ENCODE results near the gene PHACTR2.

Gene PHACTR2

GRCh38 chr6:143676437-143677045 lies 1.2 kb upstream of the PHACTR2 start:
- Histone ChIP-seq H3K14ac (ENCODE audit: low read length) (no peak overlapping the region), H2BK120ac (ENCODE audit: low read depth, low read length) (no peak overlapping the region), H3K4me1 (ENCODE audit: control insufficient read depth in 2 of 2, insufficient read depth in 1 of 2, low read depth in 1 of 2, low read length in 2 of 2) (peaks cover 10 to 29% of the 10 kb centered on the region in 2 donors), H2BK12ac (ENCODE audit: low read length) (no peak overlapping the region), H3K9ac (ENCODE audit: low read depth, low read length, poor library complexity) (no peak overlapping the region), H2BK15ac (ENCODE audit: low read length) (no peak overlapping the region), H3K18ac (ENCODE audit: low read length) (no peak overlapping the region), H3K79me1 (ENCODE audit: low read depth, low read length) (no peaks in the 10 kb centered on the region), H4K91ac (ENCODE audit: low read depth, low read length, poor library complexity) (no peak overlapping the region), H2AK5ac (ENCODE audit: low read depth, low read length) (no peak overlapping the region), H2AFZ (ENCODE audit: low read length) (no peak overlapping the region), H4K8ac (ENCODE audit: low read depth, low read length) (no peak overlapping the region), H3K27me3 (ENCODE audit: control insufficient read depth in 3 of 3, insufficient read depth in 3 of 3, low read depth in 1 of 3, low read length in 3 of 3) (no peaks in the 10 kb centered on the region), H3K4ac (ENCODE audit: low read length) (no peak overlapping the region), H3K4me3 (ENCODE audit: low read length in 2 of 2) (no peak overlapping the region), H3K36me3 (replicated peaks in 1 of 2; ENCODE audit: control insufficient read depth in 2 of 2, insufficient read depth in 2 of 2, low read length in 2 of 2) (no peaks in the 10 kb centered on the region), H2BK5ac (ENCODE audit: low read length) (no peak overlapping the region), H3K23ac (ENCODE audit: low read depth, low read length, poor library complexity) (no peak overlapping the region), H3K27ac (replicated peaks; ENCODE audit: low read length) (no peak overlapping the region), H3K9me3 (replicated peaks in 1 of 2; ENCODE audit: control insufficient read depth in 2 of 2, insufficient read depth in 1 of 2, low read depth in 1 of 2, low read length in 2 of 2) (peaks cover 0 to under 1% of the 10 kb centered on the region in 2 donors), H3K4me2 (ENCODE audit: insufficient read depth, low read length, poor library complexity, severe bottlenecking) (no peak overlapping the region)
- DNase-seq (ENCODE audit: low spot score), result no peak
- WGBS, 2 donors (ENCODE audit: extremely low coverage in 2 of 2, insufficient read length in 2 of 2, insufficient replicate concordance in 1 of 2), result no CpG with 5 or more reads among the region's 4 CpGs

DNA sequence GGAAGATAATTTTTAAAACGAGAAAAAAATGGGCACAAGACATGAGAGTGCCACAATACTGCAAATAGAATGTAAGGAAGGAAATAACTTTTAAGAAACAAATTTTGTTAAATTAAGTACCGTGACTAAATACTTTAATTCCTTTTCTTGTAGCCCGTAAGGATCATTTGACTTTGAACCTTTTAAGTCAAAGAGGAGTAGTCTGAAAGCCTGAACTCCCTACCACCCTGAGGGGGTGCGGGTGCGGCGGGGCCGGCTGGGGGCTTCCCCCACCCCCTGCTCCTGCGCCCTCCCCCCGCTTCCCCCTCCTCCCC lies 231 bp upstream of the PHACTR2 start:
- peak overlapping the region in 1 of 2 donors; percentile 81 for H3K4me3 ChIP-seq (ENCODE audit: low read length in 2 of 2)
- no peaks in the 10 kb centered on the region for H3K36me3 ChIP-seq (replicated peaks in 1 of 2; ENCODE audit: control insufficient read depth in 2 of 2, insufficient read depth in 2 of 2, low read length in 2 of 2)
- peak overlapping the region; percentile 25 for H3K4me2 ChIP-seq (ENCODE audit: insufficient read depth, low read length, poor library complexity, severe bottlenecking)
- no peak overlapping the region for H2BK5ac ChIP-seq (ENCODE audit: low read length)
- H3K4me1 ChIP-seq (ENCODE audit: control insufficient read depth in 2 of 2, insufficient read depth in 1 of 2, low read depth in 1 of 2, low read length in 2 of 2), result peaks cover 10 to 29% of the 10 kb centered on the region in 2 donors
- no peak overlapping the region for H2BK15ac ChIP-seq (ENCODE audit: low read length)
- H3K9me3 ChIP-seq (replicated peaks in 1 of 2; ENCODE audit: control insufficient read depth in 2 of 2, insufficient read depth in 1 of 2, low read depth in 1 of 2, low read length in 2 of 2), result peaks cover 2 to 11% of the 10 kb centered on the region in 2 donors
- WGBS, 2 donors (ENCODE audit: extremely low coverage in 2 of 2, insufficient read length in 2 of 2, insufficient replicate concordance in 1 of 2), result no CpG with 5 or more reads among the region's 9 CpGs
- H2BK12ac ChIP-seq (ENCODE audit: low read length), result no peak overlapping the region
- no peak overlapping the region for H3K23ac ChIP-seq (ENCODE audit: low read depth, low read length, poor library complexity)
- no peak overlapping the region for H3K14ac ChIP-seq (ENCODE audit: low read length)
- H3K9ac ChIP-seq (ENCODE audit: low read depth, low read length, poor library complexity), result no peak overlapping the region
- H3K79me1 ChIP-seq (ENCODE audit: low read depth, low read length), result no peaks in the 10 kb centered on the region
- no peaks in the 10 kb centered on the region for H3K27me3 ChIP-seq (ENCODE audit: control insufficient read depth in 3 of 3, insufficient read depth in 3 of 3, low read depth in 1 of 3, low read length in 3 of 3)
- no peak overlapping the region for H2AFZ ChIP-seq (ENCODE audit: low read length)
- no peak overlapping the region for H3K18ac ChIP-seq (ENCODE audit: low read length)
- H4K91ac ChIP-seq (ENCODE audit: low read depth, low read length, poor library complexity), result no peak overlapping the region
- H4K8ac ChIP-seq (ENCODE audit: low read depth, low read length), result no peak overlapping the region
- no peak overlapping the region for H2AK5ac ChIP-seq (ENCODE audit: low read depth, low read length)
- no peak for DNase-seq (ENCODE audit: low spot score)
- no peak overlapping the region for H3K27ac ChIP-seq (replicated peaks; ENCODE audit: low read length)
- H2BK120ac ChIP-seq (ENCODE audit: low read depth, low read length), result no peak overlapping the region
- no peak overlapping the region for H3K4ac ChIP-seq (ENCODE audit: low read length)

DNA sequence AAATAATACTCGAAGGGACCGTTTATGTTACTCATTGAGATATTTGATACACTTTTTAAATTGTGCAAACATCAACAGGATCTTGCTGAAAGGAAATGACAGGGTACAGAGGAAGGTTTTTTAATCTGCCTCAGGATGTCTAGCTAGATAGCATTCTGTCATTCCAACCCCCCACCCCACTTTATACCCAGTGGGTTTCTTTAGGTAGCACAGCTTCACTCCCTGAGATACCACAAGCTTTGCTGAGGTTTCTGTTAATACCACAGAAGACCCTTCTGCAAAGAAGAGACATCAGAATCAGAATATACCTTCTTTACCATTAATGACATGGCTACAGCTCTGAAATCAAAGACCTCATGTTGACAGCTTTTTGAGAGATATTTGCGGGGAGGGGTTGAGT lies 1.3 kb downstream of the PHACTR2 start:
- Histone ChIP-seq H2BK15ac (ENCODE audit: low read length) (no peak overlapping the region), H3K9ac (ENCODE audit: low read depth, low read length, poor library complexity) (no peak overlapping the region), H3K27ac (replicated peaks; ENCODE audit: low read length) (no peak overlapping the region), H3K4me3 (ENCODE audit: low read length in 2 of 2) (peak overlapping the region; percentile 35 to 81), H3K4me1 (ENCODE audit: control insufficient read depth in 2 of 2, insufficient read depth in 1 of 2, low read depth in 1 of 2, low read length in 2 of 2) (peaks cover 8 to 23% of the 10 kb centered on the region in 2 donors), H3K79me1 (ENCODE audit: low read depth, low read length) (no peaks in the 10 kb centered on the region), H2AK5ac (ENCODE audit: low read depth, low read length) (no peak overlapping the region), H2BK5ac (ENCODE audit: low read length) (no peak overlapping the region), H2BK120ac (ENCODE audit: low read depth, low read length) (no peak overlapping the region), H3K27me3 (ENCODE audit: control insufficient read depth in 3 of 3, insufficient read depth in 3 of 3, low read depth in 1 of 3, low read length in 3 of 3) (no peaks in the 10 kb centered on the region), H3K36me3 (replicated peaks in 1 of 2; ENCODE audit: control insufficient read depth in 2 of 2, insufficient read depth in 2 of 2, low read length in 2 of 2) (no peaks in the 10 kb centered on the region), H3K9me3 (replicated peaks in 1 of 2; ENCODE audit: control insufficient read depth in 2 of 2, insufficient read depth in 1 of 2, low read depth in 1 of 2, low read length in 2 of 2) (peaks cover 2 to 20% of the 10 kb centered on the region in 2 donors), H2AFZ (ENCODE audit: low read length) (no peak overlapping the region), H4K8ac (ENCODE audit: low read depth, low read length) (no peak overlapping the region), H3K4ac (ENCODE audit: low read length) (no peak overlapping the region), H4K91ac (ENCODE audit: low read depth, low read length, poor library complexity) (no peak overlapping the region), H3K18ac (ENCODE audit: low read length) (no peak overlapping the region), H3K14ac (ENCODE audit: low read length) (no peak overlapping the region), H2BK12ac (ENCODE audit: low read length) (no peak overlapping the region), H3K4me2 (ENCODE audit: insufficient read depth, low read length, poor library complexity, severe bottlenecking) (peak overlapping the region; percentile 49), H3K23ac (ENCODE audit: low read depth, low read length, poor library complexity) (no peak overlapping the region)
- DNase-seq (ENCODE audit: low spot score), result no peak
- WGBS, 2 donors (ENCODE audit: extremely low coverage in 2 of 2, insufficient read length in 2 of 2, insufficient replicate concordance in 1 of 2), result no CpG with 5 or more reads among the region's 3 CpGs

DNA sequence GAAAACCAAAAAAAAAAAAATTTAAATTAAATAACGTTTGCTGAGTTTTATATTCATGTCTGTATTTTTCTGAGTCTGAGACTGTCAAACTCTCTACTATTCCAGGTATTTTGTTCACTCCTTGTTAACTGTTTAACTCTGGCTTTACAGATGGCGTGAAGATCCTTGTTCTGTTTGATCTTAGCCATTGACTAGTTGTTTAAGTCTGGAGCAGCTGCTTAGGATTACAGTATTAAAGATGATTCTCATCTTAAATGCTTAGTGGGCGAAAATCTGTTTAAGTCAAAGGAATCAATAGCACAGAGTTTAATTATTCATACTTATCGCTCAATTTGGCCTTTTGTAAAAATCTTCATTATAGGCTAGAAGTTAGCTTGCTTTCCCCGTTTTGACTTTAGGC lies 2.4 kb downstream of the PHACTR2 start:
- Histone ChIP-seq H3K79me1 (ENCODE audit: low read depth, low read length) (no peaks in the 10 kb centered on the region), H2AK5ac (ENCODE audit: low read depth, low read length) (no peak overlapping the region), H2BK12ac (ENCODE audit: low read length) (no peak overlapping the region), H3K4me1 (ENCODE audit: control insufficient read depth in 2 of 2, insufficient read depth in 1 of 2, low read depth in 1 of 2, low read length in 2 of 2) (peaks cover 3 to 17% of the 10 kb centered on the region in 2 donors), H3K23ac (ENCODE audit: low read depth, low read length, poor library complexity) (no peak overlapping the region), H3K9ac (ENCODE audit: low read depth, low read length, poor library complexity) (no peak overlapping the region), H4K91ac (ENCODE audit: low read depth, low read length, poor library complexity) (no peak overlapping the region), H2BK5ac (ENCODE audit: low read length) (no peak overlapping the region), H3K9me3 (replicated peaks in 1 of 2; ENCODE audit: control insufficient read depth in 2 of 2, insufficient read depth in 1 of 2, low read depth in 1 of 2, low read length in 2 of 2) (peaks cover 2 to 20% of the 10 kb centered on the region in 2 donors), H3K27ac (replicated peaks; ENCODE audit: low read length) (no peak overlapping the region), H3K4ac (ENCODE audit: low read length) (no peak overlapping the region), H2BK120ac (ENCODE audit: low read depth, low read length) (no peak overlapping the region), H4K8ac (ENCODE audit: low read depth, low read length) (no peak overlapping the region), H2AFZ (ENCODE audit: low read length) (no peak overlapping the region), H3K4me3 (ENCODE audit: low read length in 2 of 2) (peak overlapping the region in 1 of 2 donors; percentile 81), H3K27me3 (ENCODE audit: control insufficient read depth in 3 of 3, insufficient read depth in 3 of 3, low read depth in 1 of 3, low read length in 3 of 3) (no peaks in the 10 kb centered on the region), H3K18ac (ENCODE audit: low read length) (no peak overlapping the region), H3K4me2 (ENCODE audit: insufficient read depth, low read length, poor library complexity, severe bottlenecking) (no peak overlapping the region), H3K36me3 (replicated peaks in 1 of 2; ENCODE audit: control insufficient read depth in 2 of 2, insufficient read depth in 2 of 2, low read length in 2 of 2) (no peaks in the 10 kb centered on the region), H2BK15ac (ENCODE audit: low read length) (no peak overlapping the region), H3K14ac (ENCODE audit: low read length) (no peak overlapping the region)
- no peak for DNase-seq (ENCODE audit: low spot score)
- no CpG with 5 or more reads among the region's 5 CpGs for WGBS, 2 donors (ENCODE audit: extremely low coverage in 2 of 2, insufficient read length in 2 of 2, insufficient replicate concordance in 1 of 2)
